ENCODE measurements around the gene CENPX.
A peak's percentile ranks its signal among the peaks of the same experiment; 100 is the strongest.

CENPX gene

DNA sequence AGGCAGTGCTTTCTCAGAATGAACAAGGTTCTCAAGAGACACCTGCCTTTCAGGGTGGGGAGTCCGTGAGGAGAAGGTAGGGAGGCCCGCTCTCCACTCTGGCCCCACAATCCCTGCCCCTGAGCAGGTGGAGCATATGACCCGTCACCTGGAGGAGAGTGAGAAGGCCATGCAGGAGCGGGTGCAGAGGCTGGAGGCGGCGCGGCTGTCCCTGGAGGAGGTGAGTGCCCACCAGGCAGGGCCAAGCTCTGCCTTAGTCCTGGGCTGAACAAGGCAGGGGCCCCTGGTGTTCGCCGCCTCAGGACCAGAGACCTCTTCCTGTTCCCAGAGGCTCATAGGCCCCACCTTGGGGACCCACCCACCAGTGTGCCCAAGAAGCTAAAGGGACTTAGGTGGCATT lies 6.3 kb upstream of the CENPX start:
- Histone ChIP-seq H3K9me3 (ENCODE audit: control insufficient read depth, insufficient read depth, low read length) (no peaks in the 10 kb centered on the region), H3K36me3 (ENCODE audit: insufficient read depth, low read length) (no peaks in the 10 kb centered on the region), H3K9ac (ENCODE audit: low read depth, low read length) (no peak overlapping the region), H3K4me1 (ENCODE audit: insufficient read depth, low read length) (peaks cover 2% of the 10 kb centered on the region; the same call in 1 of the 2 replicates)

DNA sequence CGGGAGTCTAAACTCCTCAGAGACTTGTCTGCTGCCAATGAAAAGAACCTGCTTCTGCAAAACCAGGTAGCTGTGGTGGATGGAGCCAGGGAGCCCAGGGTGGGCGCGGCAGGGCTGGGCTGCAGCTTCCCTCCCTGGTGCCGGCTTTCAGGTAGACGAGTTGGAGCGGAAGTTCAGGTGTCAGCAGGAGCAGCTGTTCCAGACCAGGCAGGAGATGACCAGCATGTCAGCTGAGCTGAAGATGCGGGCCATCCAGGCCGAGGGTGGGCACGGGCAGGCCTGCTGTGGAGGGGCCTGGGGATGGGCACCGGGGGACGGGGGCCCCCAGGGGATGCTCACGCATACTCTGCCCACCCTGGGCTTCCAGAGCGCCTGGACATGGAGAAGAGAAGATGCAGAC lies 5.6 kb upstream of the CENPX start:
- H3K36me3 ChIP-seq (ENCODE audit: insufficient read depth, low read length) = no peaks in the 10 kb centered on the region
- no peak overlapping the region for H3K9ac ChIP-seq (ENCODE audit: low read depth, low read length)
- H3K9me3 ChIP-seq (ENCODE audit: control insufficient read depth, insufficient read depth, low read length) = no peaks in the 10 kb centered on the region
- H3K4me1 ChIP-seq (ENCODE audit: insufficient read depth, low read length) = peaks cover 2% of the 10 kb centered on the region; the same call in 1 of the 2 replicates

DNA sequence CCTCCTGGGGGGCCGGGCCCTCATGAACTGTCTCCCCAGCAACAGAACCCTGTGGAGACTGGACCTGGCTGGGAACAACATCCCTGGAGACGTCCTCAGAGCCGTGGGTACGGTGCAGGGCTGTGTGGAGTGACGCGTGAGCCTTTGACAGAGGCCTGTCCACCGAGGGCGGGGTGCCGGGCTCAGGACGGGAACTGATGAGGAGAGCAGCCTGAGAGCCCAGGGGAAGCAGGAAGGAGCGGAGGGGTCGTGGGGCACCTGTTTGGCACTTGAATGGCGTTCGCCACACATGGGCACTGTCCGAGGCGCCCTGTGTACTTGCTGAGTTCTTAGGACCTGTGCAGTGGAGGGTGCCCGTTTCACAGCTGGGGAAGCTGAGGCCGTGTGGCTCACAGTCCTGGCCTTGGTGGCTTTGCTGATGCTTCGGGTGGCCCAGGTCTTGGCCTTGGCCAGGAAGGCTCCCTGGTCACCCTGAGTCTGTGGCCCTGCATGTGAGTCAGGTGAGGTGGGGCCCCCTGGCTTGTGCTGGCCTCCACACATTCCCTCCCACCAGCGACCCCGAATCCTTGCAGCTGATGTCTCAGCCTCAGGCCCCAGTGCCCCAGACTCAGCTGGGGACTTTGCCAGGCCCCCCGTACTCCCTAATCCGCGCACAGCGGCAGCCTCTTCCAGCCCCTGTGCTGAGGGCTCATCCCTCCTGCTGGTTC lies 2.9 kb upstream of the CENPX start:
- no peaks in the 10 kb centered on the region for H3K36me3 ChIP-seq (ENCODE audit: insufficient read depth, low read length)
- H3K4me1 ChIP-seq (ENCODE audit: insufficient read depth, low read length) = no peaks in the 10 kb centered on the region; the same call in 1 of the 2 replicates
- no peak overlapping the region for H3K9ac ChIP-seq (ENCODE audit: low read depth, low read length)
- H3K9me3 ChIP-seq (ENCODE audit: control insufficient read depth, insufficient read depth, low read length) = no peaks in the 10 kb centered on the region

DNA sequence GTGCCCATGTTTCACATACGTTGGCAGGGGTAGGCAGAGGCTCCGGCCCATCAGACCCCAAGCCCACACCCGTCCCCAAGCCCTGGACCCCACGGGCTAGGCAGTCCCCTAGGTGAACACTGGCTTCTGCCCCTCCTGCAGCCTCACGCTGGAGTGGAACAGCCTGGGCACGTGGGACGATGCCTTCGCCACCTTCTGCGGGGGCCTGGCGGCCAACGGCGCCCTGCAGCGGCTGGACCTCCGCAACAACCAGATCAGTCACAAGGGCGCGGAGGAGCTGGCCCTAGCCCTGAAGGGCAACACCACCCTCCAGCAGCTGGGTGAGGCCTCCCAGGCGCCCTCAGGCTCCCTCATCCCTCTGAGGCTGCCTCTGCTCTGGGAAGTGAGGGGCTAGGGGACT lies 2.2 kb upstream of the CENPX start:
- H3K4me1 ChIP-seq (ENCODE audit: insufficient read depth, low read length) = no peaks in the 10 kb centered on the region; the same call in 1 of the 2 replicates
- no peak overlapping the region for H3K9ac ChIP-seq (ENCODE audit: low read depth, low read length)
- no peaks in the 10 kb centered on the region for H3K36me3 ChIP-seq (ENCODE audit: insufficient read depth, low read length)
- no peaks in the 10 kb centered on the region for H3K9me3 ChIP-seq (ENCODE audit: control insufficient read depth, insufficient read depth, low read length)

DNA sequence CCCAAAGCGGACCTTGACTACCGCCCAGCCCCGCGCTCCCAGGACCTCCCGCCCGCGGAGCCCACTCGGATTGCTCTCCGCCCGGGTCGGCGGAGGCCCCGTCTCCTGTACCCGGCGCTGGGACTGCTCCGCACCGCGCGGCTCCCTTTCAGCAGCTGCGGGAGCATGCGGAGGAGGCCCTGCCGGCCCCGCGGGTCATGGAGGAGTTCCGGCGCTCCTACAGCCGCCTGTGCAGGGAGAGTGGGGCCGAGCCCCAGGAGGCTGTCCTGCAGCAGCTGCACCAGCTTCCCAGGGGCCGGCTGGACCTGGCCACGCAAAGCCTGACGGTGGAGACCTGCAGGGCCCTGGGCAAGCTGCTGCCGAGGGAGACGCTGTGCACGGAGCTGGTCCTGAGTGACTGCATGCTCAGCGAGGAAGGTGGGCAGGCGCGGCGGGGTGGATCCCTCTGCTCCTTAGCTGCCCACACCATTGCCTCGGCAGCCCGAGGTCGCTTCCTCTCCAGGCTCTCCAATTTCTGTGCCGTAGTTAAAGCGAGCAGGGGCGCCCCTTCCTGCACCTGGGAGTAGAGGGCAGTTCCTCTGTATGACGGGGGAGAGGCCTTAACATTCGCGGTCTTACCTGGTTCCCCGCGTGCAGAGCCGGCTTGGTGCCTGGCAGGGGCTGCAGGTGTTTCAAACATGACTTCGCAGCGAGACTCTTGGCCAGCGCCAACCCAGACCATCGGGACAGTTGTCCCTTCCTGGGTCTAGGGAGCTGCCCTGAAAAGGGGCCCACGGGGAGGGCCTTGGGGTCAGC lies 966 bp upstream of the CENPX start:
- peak overlapping the region; percentile 68 for H3K9ac ChIP-seq (ENCODE audit: low read depth, low read length)
- H3K9me3 ChIP-seq (ENCODE audit: control insufficient read depth, insufficient read depth, low read length) = no peaks in the 10 kb centered on the region
- no peaks in the 10 kb centered on the region; the same call in 1 of the 2 replicates for H3K4me1 ChIP-seq (ENCODE audit: insufficient read depth, low read length)
- H3K36me3 ChIP-seq (ENCODE audit: insufficient read depth, low read length) = no peaks in the 10 kb centered on the region

DNA sequence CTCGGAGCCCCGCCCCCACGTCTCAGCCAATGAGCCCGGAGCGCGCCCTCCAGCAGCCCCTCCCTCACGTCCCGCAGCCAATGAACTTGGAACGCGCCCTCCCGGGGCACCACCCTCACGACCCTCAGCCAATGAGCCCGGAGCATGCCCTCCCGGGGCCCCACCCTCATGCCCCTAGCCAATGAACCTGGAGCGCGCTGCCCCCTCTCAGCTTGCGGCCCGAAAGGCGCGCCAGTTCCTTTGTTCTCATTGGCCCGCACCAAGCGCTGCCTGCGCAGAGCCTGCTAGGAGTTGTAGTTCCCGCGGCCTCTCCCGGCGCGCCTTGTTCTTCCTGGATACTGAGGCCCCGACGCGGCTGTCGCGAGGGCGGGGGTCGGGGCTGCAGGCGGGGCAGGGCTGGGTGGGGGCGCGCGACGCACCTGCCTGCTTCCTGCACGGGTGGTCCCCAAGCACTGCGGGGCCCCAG lies 336 bp upstream of the CENPX start, which contains the start of gene LRRC45:
Gene LRRC45, plus strand, starts transcription at position 325 of the 466 bp plus-strand sequence. CDS start 339 bp downstream, outside the sequence.
- Histone ChIP-seq H3K9me3 (ENCODE audit: control insufficient read depth, insufficient read depth, low read length) (no peaks in the 10 kb centered on the region), H3K4me1 (ENCODE audit: insufficient read depth, low read length) (no peaks in the 10 kb centered on the region; the same call in 1 of the 2 replicates), H3K36me3 (ENCODE audit: insufficient read depth, low read length) (no peaks in the 10 kb centered on the region), H3K9ac (ENCODE audit: low read depth, low read length) (peak within 1 kb of the TSS; percentile 92)

DNA sequence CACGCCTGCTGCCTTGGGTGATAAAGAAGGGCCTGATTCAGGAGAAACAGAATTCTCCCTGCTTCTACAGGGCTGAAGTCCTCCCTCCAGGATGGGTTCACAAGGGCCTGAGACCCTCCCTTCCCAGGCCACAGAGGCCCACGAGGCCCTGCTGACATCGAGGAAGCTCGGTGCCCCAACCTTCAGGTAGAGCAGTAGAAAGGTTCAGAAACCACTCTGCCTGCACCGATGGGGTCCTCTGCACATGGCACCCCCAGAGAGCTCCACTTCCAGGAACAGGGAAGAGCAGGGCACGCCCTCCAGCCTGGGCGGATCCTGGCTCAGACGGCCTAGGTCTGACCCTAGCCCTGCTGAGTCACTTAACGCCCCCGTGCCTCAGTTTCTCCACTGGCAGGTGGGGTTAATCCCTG lies 773 bp downstream of the CENPX start:
- peak overlapping the region; percentile 92 for H3K9ac ChIP-seq (ENCODE audit: low read depth, low read length)
- H3K4me1 ChIP-seq (ENCODE audit: insufficient read depth, low read length) = no peaks in the 10 kb centered on the region; the same call in 1 of the 2 replicates
- H3K36me3 ChIP-seq (ENCODE audit: insufficient read depth, low read length) = no peaks in the 10 kb centered on the region
- H3K9me3 ChIP-seq (ENCODE audit: control insufficient read depth, insufficient read depth, low read length) = no peaks in the 10 kb centered on the region

DNA sequence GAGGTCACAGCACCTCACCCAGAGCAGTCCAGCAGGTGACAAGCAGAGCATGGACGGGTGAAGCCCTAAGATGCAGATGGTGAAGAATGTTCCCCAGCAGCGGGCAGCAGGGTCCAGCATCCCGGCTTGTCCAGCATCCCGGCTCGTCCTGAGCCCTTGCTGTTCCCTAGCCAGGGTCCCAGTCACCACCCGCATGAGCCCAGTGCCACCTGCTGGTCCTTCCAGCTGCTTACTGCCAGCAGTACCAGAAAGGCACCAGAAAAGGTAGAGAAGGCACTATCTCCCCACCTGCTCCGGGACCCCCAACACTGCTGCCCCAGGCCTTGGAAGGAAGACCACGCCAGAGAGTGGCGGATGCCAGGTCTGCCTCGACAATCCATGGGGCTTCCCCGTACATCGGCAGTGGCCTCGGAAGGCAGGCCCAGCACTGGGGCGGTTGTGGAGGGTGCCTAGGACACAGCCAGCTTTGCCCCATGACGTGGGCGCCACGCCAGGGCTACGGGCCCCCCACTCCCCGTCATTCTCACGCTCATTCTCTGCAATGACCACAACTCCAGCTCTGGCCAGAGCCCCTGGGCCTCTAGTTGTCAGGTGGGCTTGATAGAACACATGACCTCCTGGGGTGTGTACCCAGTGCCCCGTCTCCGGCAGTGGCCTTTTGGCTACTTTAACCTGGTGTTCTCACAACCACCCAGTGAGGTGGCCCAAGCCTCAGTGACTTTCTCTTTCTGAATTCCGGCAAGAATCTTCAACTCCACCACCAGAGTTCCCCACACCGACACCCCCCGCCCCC lies 1.4 kb downstream of the CENPX start:
- peak overlapping the region; percentile 92; the same call in 1 of the 2 replicates for H3K9ac ChIP-seq (ENCODE audit: low read depth, low read length)
- no peaks in the 10 kb centered on the region for H3K36me3 ChIP-seq (ENCODE audit: insufficient read depth, low read length)
- H3K4me1 ChIP-seq (ENCODE audit: insufficient read depth, low read length) = no peaks in the 10 kb centered on the region; the same call in 1 of the 2 replicates
- no peaks in the 10 kb centered on the region for H3K9me3 ChIP-seq (ENCODE audit: control insufficient read depth, insufficient read depth, low read length)

DNA sequence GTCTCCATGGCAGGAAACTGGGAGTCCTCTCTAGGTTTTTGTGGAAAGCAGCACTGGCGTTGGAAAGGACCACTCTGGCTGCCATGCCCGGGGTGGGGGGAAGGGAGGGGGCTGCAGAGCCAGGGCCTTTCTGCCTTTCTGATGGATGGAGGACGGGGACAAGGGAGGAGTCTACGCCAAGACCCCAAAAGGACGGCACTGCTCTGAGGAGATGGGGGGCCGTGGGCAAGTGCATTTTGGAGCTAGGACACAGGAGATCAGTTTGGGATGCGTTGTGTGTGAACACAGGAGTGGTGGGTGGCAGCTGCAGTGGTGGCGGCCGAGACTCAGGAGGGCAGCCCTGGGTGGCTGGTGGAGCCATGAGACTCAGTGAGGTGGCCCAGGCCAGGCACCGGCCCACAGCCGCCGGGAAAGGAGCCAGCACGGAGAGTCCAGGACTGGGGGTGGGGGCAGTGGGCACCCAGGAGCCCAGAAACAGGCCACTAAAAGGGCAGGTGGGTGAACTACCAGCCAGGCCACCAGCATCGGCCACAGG lies 2.0 kb downstream of the CENPX start:
- no peak overlapping the region for H3K9ac ChIP-seq (ENCODE audit: low read depth, low read length)

DNA sequence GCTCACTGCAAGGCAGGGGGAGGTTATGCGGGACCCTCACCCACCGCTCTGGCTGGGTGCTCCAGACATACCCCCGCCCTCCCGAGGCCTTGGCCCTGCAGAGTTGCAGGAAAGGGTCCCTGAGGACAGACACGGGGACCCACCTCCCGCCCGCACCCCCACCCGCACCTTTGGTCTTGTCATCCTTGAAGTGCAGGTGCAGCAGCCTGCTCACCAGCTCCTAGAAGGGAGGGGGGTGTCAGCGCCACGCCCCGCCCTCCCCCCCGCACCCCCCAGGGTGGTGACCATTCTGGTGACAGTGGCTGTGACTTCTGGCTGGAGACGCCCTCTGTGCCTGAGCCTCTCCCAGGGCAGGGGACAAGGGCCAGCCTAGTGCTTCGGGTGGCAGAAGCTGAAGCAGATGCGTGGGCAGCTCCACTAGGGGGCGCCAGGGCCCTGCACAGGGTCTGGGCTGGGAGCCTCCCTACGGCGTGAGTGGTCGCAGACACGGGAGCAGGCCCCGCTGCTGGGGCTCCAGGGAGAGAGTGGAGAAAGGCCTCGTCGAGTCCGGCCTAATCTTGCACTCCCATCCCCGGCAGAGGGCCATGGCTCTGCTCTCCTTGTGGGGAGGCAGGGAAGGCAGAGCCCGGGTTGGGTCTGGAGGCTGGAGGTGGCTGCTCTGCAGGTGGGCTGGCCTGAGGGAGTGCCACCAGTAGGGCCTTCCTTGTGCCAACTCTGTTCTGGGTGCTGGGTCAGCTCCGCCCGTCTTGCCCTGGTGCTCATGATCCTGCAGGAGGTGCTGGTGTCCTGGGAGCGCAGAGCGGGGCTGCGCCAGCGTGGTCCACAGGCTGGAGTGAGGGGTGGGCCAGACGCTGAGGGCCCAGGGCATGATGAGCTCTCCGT lies 2.7 kb downstream of the CENPX start:
- Histone ChIP-seq H3K36me3 (ENCODE audit: insufficient read depth, low read length) (no peaks in the 10 kb centered on the region), H3K4me1 (ENCODE audit: insufficient read depth, low read length) (no peaks in the 10 kb centered on the region; the same call in 1 of the 2 replicates), H3K9ac (ENCODE audit: low read depth, low read length) (no peak overlapping the region), H3K9me3 (ENCODE audit: control insufficient read depth, insufficient read depth, low read length) (no peaks in the 10 kb centered on the region)

More for the DNA sequence above, 2.0 kb downstream of the CENPX start:
- Histone ChIP-seq H3K4me1 (ENCODE audit: insufficient read depth, low read length) (no peaks in the 10 kb centered on the region; the same call in 1 of the 2 replicates), H3K9me3 (ENCODE audit: control insufficient read depth, insufficient read depth, low read length) (no peaks in the 10 kb centered on the region), H3K36me3 (ENCODE audit: insufficient read depth, low read length) (no peaks in the 10 kb centered on the region)

DNA sequence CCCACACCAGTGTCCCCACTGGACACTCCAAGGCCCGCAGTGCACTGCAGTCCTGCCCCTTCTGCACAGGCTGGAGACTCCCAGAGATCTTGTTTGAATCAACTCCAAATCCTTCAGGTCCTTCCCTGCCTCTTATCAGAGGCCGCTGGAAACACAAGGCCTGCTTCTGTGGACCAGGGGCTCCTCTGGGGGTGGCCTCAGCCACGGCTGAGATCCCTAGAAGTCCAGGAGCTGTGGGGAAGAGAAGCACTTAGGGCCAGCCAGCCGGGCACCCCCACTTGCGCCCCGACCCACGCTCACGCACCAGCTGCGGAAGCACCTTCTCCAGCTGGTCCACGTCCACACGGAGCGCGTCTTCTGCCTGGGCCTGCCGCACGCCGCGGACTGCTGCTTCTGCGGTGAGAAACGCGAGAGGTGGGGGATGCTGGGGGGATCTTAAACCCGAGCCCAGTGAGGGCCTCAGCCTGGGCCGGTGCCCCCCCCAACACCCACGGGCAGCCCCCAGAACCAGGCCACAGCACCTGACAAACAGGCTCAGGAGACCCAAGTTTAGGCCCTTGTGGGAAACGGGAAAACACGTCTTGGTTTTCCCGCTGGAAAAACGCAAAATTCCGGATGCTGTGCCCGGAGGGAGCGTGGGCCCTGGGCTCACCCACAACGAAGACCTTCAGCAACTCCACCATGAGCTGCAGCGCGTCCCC lies 3.5 kb downstream of the CENPX start:
- no peaks in the 10 kb centered on the region for H3K36me3 ChIP-seq (ENCODE audit: insufficient read depth, low read length)
- no peaks in the 10 kb centered on the region; the same call in 1 of the 2 replicates for H3K4me1 ChIP-seq (ENCODE audit: insufficient read depth, low read length)
- H3K9me3 ChIP-seq (ENCODE audit: control insufficient read depth, insufficient read depth, low read length) = no peaks in the 10 kb centered on the region
- no peak overlapping the region for H3K9ac ChIP-seq (ENCODE audit: low read depth, low read length)

DNA sequence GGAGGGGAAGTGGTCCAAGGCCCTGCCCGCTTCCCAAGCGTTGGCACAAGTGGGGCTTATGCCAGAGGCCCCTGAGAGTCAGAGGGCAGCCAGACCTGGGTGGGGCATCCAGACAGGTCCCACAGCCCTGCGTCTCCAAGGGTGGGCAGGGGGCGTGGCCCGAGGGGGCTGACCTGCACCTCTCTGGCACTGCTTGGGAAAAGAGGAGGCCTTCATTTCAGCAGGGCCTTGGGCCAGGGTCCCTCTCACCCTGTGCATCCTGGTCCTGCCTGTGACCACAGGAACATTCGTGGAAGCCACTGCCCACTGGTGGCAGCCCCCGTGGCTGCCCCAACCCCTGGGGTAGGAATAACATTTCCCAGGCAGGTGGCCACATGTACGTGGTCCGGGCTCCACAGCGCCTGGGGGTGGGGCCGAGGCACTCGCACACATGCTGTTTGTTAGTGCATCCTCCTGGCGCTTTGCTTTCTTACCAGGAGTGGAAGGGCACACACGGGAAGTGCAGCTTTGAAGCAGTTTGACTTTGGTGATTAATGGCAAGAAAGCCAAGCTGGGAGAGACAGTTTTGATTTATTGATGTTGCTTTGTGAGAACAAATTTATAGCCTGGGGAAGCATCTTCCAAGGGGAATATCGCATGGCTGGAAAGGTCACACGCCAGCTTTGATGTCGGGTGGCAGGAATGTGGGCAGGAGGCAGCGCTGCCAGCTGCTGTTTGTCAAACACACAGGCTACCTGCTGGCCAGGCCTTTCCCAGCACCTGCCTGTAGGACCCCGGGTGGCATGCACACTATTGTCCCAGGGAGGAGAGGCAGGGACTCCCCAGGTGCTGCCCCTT lies 4.3 kb downstream of the CENPX start:
- H3K4me1 ChIP-seq (ENCODE audit: insufficient read depth, low read length) = no peaks in the 10 kb centered on the region; the same call in 1 of the 2 replicates
- H3K9me3 ChIP-seq (ENCODE audit: control insufficient read depth, insufficient read depth, low read length) = no peaks in the 10 kb centered on the region
- H3K9ac ChIP-seq (ENCODE audit: low read depth, low read length) = no peak overlapping the region
- H3K36me3 ChIP-seq (ENCODE audit: insufficient read depth, low read length) = no peaks in the 10 kb centered on the region
